Hematopoietic multipotent progenitor cell treated with erythropoietin and hydrocortisone succinate and interleukin-3 and kit ligand, for 6 days (in vitro differentiated cells): ENCODE measurements around the gene TXLNG.

ENCODE experiments used
- DNase-seq: peaks from one replicate; pipeline ENCODE4 v3.0.0-alpha.2; 2015

TXLNG gene

DNA sequence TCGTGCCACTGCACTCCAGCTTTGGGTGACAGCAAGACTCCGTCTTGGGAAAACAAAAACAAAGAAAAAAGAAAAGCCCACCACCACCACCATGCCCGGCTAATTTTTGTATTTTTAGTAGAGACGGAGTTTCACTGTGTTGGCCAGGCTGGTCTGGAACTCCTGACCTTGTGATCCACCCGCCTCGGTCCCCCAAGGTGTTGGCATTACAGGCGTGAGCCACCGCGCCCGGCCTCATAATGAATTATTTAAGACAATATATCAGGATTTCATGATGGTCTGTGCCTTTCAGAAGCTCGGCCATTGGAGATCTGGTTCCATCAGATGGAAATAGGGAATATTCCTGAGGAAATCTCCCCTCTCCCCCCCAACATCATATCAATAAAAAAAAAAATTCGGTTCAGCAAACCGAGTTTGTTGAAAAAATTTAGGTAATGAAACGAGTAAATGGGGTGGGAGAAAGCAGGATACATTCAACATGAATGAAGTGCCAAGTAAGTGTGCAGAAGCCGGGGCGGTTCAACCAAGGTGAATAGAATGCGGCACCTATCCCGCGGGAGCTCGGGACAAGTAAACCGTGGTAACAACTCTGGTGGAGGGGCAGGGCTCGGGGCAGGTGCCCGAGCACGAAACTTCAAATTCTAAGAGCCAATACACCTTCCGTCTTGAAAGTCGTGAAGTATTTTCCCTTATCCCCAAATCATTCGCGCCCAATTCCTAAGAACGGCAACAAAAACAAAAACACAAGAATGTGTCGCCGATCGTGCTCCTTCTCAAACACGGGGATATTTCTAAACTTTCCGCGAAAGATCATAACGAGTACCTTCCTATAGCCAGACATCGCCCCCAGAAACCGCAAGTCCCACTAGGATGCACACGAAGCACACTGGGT is 773 bp upstream of the TXLNG start:
- peak; percentile 17 for DNase-seq

DNA sequence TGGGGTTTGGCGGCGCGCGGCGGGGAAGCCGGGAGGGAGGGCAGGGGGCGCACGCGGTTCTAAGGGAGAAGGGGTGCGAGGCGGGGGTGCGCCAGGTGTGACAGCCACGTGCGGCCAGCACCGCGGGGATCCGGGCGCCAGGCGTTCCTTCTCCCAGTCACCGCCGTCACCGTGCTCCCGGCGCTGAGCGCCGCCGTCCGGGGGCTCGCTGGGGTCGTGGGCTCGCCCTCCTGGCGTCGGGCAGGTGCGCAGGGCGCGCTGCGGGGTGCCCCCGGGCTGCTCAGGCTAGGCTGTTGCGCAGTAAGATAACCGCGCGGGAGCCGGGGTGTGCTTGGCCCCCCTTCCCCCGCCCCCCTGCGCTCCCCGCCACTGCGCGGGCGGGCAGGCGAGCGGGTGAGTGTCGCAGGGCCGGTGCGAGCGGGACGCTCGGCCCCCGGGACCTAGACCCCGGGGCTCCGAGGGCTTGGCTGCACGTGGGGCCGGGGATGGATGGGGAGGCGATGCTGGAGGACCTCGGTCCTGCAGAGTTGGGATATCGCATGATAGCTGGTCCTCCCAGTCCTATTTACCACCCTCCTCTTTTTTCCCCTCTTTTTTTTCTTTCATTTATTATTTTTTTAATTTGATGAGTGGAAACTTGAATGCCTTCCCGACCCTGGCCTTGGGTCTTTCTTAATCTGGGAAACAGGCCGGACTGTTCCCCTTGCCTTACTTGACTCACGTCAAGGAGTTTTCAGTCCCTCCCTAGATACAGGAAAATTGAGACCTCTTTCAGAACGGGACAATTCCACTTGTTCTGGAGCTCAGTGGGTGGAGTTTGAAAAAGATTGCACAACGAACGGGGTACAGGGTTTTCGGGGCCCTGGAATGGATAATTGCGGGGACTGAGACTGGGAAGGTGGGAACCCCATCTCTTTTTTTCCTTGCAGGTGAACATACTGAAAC is 797 bp downstream of the TXLNG start:
- peak; percentile 42 for DNase-seq

DNA sequence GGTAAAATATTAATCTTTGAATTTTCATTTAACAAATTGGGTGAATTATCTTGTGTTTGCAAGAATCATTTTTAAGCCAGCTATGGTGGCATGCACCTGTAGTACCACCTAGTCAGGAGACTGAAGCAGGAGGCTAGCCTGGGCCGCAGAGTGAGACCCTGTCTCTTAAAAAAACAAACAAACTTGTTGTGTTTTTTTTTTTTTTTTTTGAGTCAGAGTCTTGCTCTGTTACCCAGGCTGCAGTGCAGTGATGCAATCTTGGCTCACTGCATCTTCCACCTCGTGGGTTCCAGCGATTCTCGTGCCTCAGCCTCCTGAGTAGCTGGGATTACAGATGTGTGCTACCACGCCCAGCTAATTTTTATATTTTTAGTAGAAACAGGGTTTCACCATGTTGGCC is 2.2 kb downstream of the TXLNG start:
- DNase-seq: no peak

DNA sequence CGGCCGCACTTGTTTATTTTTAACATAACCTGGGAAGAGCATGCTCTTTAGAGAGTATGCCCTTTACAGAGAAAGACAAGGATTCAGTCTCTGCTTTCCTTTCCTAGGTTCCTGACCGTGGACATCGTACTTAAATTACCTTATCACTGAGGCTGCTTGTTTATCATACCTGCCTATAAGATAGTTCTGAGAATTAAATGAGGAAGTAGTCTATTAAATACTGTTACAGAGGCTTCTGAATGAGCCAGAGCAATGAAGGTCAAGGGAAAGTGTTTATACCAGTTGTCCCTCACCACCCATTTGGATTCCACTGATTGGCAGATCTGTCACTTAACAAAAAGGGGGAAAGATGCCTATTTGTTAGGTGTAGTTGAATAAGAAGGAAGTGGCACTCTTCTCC is 10.0 kb downstream of the TXLNG start:
- DNase-seq: no peak

DNA sequence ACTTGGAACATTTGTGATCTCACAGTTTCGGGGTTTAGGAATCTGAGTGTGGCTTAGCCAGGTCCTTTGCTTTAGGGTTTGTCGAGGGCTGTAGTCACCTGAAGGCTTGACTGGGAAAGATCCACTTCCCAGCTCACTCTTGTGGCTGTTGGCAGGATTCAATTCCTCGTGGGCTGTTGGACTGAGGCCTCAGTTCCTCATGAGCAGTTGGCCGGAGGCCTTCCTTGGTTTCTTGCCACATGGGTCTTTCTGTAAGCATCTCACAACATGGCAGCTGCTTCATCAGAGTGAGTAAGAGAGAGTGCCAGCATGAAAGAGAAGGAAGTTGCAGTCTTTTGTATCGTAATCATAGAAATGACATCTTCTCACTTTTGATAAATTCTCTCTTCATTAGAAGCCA is 11.1 kb downstream of the TXLNG start:
- DNase-seq: no peak

DNA sequence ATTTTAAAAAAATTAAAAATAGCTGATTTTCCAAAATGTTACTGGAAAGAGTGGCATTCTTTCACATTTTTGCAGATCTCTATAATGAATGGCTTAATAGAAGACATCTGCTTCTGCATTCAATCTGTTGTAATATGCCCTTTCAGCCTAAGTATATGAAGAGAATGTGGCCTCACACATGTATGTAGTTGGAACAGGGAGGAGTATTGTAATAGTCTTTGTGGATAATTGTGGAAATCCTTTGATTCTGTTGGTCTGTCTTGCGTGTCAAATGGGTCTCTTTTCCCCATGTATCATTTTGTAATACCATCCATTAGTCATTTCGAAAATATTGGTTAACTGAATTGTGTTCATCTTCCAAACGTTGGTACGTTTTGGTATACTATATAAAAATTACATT is 11.6 kb downstream of the TXLNG start:
- no peak for DNase-seq

DNA sequence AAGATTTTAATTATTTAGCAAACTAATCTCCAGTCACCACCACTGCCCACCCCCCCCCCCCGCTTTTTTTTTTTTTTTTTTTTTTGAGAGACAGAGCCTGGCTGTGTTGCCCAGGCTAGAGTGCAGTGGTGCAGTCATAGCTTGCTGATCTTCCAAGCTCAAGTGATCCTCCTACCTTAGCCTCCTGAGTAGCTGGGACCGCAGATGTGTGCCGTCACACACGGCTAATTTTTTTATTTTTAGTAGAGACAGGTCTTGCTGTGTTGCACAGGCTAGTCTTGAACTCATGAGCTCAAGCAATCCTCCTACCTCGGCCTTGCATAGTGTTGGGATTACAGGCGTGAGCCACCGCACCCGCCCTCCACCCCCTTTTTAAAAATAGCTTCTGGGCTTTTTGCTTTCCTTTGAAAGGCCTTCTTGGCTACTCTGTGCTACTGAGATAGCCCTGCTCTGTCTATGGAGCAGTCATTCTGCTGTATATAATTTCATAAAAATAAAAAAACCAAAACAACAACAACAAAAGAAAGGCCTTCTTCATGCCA is 18.7 kb downstream of the TXLNG start:
- DNase-seq: peak; percentile 7

DNA sequence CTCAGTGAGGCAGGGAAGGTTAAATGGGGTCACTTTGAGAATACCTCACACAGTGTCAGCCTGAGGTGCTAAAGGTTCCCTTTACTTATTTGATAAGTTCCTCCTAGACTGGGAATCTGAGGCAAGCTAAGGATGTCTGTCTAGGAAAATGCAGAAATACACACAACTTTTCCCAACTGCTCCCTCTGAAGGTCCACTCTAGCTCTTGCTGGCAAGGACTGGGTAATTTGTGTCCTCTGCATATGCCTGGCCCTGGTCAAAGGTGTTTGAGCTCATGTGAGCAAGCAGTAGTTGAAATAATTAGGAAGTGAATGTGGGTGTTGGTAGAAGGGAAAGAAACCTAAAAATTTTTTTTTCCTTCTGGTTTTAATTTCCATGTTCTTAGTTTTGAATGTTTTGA is 21.3 kb downstream of the TXLNG start:
- no peak for DNase-seq

DNA sequence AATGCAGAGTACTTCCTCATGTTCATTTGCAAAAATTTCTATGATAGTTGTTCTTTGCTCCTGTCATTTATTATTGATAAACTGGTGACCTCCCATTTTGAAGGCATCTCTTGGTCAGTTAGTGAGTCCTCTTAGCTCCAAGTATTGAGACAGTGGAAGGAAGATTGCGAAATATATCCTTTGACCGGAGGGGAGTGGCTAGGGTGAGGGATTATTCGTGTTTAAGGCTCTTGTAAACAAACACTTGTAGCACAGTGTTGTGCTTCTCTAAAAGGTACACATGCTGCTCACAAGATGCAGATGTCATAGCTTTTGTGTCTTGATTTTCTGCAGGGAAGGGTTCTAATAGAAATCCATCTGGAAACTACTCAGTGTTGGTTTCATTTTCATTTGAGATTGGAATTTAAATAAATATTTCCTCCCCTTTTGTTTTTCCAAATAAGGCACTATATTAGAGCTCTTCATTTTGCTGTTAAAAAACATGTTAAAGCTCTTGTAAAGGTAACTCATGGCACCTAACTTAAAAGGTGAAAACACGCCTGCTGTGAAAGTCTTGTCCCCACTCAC is 21.8 kb downstream of the TXLNG start:
- DNase-seq: peak; percentile 26

DNA sequence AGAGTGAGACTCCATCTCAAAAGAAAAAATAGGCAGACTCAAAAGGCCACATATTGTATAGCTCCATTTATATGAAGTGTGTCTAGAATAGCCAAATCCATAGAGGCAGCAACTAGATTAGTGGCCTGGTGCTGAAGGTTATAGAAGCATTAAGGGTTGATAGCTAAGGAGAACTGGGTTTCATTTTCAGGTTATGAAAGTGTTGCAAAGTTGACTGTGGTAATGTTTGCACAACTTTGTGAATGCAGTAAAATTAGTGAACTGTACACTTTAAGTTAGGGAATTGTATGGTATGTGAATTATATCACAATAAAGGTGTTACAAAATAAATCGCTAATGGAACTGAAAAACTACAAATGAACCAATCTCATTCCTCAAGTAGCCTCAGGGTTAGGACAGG is 28.3 kb downstream of the TXLNG start:
- DNase-seq: no peak

DNA sequence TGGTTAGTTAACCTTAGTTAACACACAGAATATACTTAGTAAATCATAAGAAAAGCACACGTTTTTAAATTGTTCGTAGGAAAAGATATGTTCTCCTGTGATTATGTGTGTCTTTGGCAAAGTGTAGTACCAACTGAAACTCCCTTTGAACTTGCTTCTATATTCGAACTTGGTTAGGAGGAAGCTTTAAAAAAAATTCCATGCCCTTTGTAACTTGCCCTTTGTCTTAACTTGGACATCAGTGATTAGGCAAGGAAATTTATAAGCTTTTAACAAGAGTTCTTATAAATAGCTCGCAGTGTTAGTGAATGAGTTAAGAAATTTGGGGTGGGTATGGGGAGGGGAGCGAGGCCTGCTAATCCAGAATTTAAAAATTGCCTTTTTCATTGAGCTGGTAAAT is 33.4 kb downstream of the TXLNG start:
- DNase-seq: no peak

DNA sequence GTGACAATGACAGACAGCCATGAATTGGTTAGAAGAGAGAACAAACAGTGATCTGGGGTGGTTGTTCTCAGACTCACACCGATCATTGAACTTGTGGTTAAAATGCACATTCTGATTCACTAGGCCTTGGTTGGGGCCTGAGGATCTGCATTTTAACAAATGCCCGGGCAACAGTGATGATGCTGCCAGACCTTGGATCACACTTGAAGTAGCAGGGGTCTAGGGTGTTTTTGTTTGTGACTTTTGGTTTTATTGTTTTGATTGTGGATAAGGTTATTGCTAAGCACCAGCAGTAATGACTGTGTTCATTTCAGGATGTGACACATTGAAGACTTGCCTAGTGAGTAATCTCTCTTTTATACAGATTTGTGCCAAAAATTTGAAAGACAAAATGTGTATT is 36.5 kb downstream of the TXLNG start:
- DNase-seq: no peak

DNA sequence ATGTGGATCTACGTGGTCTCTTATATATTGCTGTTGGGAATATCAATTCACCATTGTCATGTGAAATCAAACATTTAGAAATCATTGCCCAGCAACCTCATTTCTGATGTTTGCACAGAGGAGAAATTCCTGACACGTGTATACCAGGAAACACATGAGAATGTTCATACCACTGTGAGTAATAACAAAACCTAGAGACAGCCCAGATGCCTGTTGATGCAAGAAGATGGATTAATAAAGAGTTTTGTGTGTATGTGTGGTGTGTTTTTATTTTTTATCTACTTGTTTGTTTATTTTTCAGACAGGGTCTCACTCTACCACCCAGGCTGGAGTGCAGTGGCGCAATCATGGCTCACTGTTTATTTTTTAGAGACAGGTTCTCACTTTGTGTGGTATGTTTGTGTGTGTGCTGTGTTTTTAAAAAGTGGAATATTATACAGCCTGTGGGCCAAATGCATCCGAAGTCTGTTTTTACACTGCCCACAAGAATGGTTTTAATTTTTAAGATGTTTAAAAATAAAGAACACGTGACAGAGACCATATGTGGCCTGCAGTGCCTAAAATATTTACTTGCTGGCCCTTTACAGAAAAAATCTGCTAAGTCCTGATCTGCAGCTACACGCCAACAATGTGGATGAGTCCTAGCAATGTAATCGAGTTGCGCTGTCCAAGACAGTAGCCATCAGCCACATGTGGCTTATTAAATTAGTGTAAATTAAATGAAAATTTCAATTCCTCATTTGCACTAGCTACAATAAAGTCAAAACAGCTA is 39.2 kb downstream of the TXLNG start:
- DNase-seq: no peak

DNA sequence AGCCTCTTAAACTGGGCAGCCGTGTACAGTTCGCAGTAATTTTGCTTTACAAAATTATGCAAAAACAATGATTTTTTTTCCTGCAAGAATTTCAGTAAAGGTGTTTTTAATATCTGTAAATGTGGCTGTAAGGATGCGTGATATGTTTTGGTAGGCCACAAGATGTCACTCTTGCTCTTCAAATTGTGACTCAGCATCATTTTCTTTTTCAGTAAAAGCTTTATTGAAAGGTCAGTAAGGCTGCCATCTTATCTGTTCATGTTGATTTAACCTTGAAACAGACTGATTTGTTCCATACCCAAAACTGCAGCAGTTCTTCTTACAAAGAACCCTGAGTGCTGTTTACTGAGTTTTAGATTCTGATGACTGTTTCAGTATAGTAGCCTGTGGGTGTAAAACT is 39.9 kb downstream of the TXLNG start:
- DNase-seq: peak; percentile 69

DNA sequence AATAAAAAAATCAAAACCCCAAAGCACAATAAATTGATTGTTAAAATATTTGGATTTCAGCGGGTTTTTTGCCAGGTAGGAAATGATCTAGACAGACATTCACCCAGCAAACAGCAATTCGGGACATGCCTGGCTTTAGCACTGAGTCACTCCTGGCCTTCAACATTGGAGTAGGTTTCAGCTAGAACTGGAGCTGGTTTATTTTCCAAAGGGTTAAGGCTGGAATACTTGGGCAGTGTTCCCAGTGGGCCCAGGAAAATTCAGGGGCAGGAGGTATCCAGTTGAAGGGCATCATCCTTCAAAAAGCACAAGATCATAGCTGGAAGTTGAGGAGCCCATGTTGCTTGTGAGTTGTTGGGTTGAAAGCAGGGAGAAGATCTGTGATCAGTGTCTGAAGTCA is 41.0 kb downstream of the TXLNG start:
- no peak for DNase-seq

DNA sequence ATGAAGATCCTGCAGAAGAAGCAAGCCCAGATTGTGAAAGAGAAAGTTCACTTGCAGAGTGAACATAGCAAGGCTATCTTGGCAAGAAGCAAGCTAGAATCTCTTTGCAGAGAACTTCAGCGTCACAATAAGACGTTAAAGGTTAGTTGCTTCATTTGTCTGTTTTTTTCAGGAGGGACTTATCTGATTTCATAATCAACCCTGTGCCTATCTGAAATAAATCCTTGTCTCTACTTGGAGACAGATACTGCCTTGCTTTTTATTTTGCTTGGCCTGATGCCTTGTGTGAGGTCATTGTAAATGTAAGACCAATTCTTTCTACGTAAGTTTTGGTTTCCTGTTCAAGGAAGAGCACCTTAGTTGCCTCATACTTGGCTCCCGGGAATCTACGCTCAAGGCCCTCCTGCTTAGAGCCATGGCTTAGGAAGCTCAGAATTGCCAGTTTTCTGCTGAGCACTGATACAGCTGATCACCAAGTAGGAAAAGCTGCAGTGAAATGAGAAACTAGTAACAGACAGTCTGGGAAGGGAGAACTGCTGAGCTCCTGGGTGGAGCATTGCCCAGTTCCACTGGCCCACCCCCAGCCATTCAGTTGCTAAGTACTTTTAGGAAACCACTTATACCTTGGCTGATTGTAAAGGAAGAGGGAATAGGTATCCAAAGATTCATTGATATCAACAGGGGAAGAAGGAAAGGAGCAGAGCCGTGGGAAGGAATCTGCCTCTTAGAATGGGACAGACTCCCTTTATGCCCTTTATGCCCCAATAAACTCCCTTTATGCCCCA is 42.0 kb downstream of the TXLNG start:
- peak; percentile 38 for DNase-seq

DNA sequence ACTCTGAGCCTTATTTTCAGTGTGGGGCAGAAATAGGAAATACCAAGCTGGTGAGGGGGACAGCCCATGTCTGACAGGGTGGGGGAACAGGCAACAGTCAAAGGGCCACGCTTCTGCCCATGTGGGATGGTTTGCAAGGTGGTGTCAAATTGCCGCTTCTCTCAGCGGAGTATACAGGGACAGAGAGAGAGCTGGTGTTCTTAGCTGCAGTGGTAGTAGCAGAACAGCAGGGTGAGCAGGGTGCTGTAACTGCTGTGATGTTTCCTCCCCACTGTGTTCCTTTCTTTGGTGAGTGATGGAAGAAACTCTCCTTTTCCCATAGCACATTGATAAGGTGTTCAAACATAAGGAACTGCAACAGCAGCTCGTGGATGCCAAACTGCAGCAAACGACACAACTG is 46.0 kb downstream of the TXLNG start:
- no peak for DNase-seq

DNA sequence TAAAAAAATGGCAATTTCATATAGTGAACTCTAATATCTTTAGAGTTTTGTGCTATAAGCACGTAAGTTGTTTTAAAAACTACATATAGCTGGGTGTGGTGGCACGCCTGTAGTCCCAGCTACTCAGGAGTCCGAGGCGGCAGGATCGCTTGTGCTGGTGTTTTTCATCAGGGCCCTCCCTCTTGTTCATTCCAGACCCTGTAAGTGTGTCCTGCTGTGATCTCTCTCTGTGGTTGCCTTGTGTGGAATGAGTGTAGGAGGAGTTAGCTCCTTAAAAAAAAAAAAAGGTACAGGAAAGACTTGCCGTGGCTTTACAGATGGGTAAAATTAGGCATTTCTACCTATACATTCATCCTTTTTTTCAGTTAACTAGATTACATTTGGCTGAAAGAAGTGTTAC is 48.5 kb downstream of the TXLNG start:
- no peak for DNase-seq

DNA sequence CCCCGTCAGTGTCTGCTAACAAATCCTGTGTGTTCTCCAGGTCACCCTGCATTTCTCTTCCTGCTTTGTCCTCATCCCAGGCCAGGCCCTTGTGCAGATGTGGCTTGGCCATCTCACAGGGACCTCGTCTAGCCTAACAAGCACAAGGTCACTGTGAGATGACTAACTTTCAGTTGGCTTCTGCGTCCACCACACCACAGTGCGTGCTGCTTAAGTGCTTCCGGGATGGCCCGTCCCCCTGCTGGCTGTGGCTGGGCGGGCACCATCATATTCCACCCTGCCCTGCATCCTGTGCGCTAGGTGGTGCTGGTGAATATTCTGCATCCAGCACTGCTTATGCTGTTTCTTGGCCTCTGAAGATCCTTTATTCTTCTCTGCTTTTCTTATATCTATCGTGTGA is 50.1 kb downstream of the TXLNG start:
- peak; percentile 60 for DNase-seq

DNA sequence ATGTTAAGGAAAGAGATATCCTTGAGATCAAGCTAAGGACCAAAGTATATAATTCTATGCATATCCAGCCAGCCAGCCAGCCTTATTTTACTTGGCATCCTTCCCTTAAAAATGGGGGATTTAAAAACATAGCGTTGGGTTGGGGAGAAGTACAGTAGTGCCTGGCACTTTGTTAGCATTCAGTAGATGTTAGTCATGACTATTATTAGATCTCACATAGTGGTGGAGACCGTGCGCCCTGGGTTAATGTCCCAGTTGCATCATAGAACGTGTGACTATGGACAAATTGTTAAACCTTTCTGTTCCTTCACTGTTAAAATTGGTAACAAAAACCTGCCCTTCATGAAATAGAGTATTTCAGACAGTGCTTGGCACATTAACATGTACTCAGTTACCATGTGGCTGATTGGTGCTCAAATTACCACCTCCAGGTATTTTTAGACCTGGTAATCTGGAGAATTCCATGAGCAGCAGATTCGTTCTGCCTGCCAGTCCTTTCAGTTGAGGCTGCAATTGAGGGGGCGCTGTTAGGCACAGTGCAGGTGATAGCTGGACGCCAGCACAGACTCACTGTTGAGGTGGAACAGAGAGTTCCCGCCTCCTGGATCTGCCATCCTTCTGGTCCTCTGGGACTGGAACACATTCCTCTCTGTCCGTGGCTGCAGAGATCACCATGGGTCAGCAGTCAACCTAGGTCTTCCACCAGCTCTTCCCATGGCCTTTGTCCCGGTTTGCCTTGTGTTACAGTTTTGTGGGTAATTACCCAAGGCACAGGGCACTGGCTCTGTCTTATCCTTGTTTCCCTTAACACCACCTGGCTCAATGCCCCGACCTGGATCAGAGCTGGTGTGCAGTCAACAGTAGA is 52.2 kb downstream of the TXLNG start:
- no peak for DNase-seq
